Measurements from ENCODE around the gene FTCD. TPM values are rescaled to one million over a fixed set of nuclear protein-coding genes. Genes with fewer than 3 reads are reported as not detected.

The FTCD gene
- total RNA-seq, 2 experiments from 2014 or later = 0.06 to 1.1 TPM

DNA sequence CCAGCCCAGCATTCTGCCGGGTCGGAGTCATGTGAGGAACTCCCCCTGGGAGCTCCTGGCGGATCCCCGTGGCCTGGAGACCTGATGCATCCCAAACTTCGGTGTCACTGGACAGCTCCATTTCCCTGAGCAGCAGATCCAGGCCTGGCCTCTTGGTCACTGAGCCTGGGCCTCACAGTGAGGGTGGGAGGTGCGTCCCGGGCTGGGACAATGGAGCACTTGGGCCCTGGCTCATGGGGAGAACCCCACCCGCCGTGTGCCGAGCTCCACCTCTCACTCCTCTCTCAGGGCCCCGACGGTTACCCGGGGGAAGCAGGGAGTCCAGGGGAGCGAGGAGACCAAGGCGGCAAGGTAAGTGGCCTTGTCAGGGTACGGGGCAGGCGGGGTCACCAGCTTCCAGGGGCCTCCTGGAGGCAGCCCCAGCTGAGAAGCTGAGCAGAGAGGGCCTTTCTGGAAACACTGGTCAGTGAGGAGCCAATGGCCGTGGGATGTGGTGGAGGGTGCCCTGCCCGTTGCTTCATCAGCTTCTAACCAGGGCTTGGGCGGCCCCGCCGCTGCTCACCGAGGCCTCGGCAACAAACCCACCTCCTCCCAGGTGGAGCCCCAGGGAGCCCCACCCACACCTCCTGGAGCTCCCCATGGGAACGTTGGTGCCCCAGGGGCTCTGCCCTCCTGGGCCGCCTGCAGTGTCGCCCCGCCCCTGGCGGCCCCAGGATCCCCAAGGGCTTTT, 37.6 kb downstream of the FTCD start:
- POLR2A ChIA-PET = no interaction called here
- no TSS peak for BruUV-seq (replicated peaks)
- Histone ChIP-seq H3K36me3 (ENCODE audit: insufficient read depth, low read length) (no peaks in the 10 kb centered on the region), H3K4me3 (ENCODE audit: low read depth, low read length, poor library complexity, severe bottlenecking) (no peak overlapping the region), H3K4me2 (ENCODE audit: low read length) (no peak overlapping the region), H3K9me3 (ENCODE audit: low read length) (no peaks in the 10 kb centered on the region), H3K27ac (ENCODE audit: low read depth, low read length, poor library complexity, severe bottlenecking) (no peak overlapping the region), H3K79me2 (ENCODE audit: insufficient read depth, low read depth, low read length) (no peaks in the 10 kb centered on the region), H3K9me2 (ENCODE audit: insufficient read depth, low read length) (no peaks in the 10 kb centered on the region), H3K4me1 (ENCODE audit: insufficient read depth, low read length, poor library complexity, severe bottlenecking) (no peaks in the 10 kb centered on the region), H2AFZ (ENCODE audit: low read length) (no peak overlapping the region), H4K20me1 (ENCODE audit: insufficient read depth, low read length) (no peaks in the 10 kb centered on the region)
- CTCF ChIA-PET (ENCODE audit: unreplicated experiment) = no interaction called here
- no peak for DNase-seq (ENCODE audit: low spot score)
- intact Hi-C loops (cut with micrococcal nuclease; ENCODE audit: unreplicated experiment) = no loop called here
- TF ChIP-seq EZH2phosphoT487 (IDR thresholded peaks at IDR 0.05; ENCODE audit: borderline replicate concordance, low read depth, low read length) = no peak
- TF ChIP-seq, protein P1, sequence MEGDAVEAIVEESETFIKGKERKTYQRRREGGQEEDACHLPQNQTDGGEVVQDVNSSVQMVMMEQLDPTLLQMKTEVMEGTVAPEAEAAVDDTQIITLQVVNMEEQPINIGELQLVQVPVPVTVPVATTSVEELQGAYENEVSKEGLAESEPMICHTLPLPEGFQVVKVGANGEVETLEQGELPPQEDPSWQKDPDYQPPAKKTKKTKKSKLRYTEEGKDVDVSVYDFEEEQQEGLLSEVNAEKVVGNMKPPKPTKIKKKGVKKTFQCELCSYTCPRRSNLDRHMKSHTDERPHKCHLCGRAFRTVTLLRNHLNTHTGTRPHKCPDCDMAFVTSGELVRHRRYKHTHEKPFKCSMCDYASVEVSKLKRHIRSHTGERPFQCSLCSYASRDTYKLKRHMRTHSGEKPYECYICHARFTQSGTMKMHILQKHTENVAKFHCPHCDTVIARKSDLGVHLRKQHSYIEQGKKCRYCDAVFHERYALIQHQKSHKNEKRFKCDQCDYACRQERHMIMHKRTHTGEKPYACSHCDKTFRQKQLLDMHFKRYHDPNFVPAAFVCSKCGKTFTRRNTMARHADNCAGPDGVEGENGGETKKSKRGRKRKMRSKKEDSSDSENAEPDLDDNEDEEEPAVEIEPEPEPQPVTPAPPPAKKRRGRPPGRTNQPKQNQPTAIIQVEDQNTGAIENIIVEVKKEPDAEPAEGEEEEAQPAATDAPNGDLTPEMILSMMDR (conservative IDR thresholded peaks at IDR 0.05; ENCODE audit: low read length) = no peak

DNA sequence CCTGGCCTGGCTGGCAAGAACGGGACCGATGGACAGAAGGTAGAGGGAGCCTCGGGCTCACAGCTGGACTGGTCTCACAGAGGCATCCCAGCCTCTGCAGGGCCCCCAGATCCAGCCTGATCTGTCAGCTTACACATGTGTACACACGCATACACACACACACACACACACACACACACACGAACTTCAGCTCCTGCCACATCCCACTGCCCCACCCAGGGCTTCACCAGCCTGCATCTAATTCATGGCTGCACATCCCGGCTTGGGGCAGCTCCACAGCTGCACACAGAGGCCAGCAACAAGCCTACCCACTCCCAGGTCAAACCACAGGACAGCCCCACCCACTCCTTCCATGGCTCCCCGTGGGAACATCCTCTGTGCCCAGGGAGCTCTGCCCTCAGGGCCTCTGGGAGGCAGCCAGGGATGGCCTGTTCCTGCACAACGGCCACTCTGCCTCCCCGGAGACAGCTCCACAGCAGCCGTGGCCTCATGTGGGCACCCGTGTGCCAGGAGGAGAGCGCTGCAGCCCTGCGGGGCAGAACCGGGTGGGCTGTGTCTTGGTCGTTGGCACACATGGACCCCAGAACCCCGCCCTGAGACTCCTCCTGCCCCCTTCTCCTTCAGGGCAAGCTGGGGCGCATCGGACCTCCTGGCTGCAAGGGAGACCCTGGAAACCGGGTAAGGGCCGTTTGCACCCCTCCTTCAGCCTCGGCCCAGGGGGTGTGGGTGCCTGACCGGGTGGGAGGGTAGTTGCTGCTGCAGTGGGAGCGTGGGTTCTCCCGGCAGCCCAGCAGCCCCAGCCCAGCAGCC, 38.4 kb downstream of the FTCD start:
- DNase-seq (ENCODE audit: low spot score) = no peak
- BruUV-seq (replicated peaks) = no TSS peak
- Histone ChIP-seq H3K36me3 (ENCODE audit: insufficient read depth, low read length) (no peaks in the 10 kb centered on the region), H2AFZ (ENCODE audit: low read length) (no peak overlapping the region), H3K9me2 (ENCODE audit: insufficient read depth, low read length) (no peaks in the 10 kb centered on the region), H3K79me2 (ENCODE audit: insufficient read depth, low read depth, low read length) (no peaks in the 10 kb centered on the region), H3K4me2 (ENCODE audit: low read length) (no peak overlapping the region), H3K4me1 (ENCODE audit: insufficient read depth, low read length, poor library complexity, severe bottlenecking) (no peaks in the 10 kb centered on the region), H3K4me3 (ENCODE audit: low read depth, low read length, poor library complexity, severe bottlenecking) (no peak overlapping the region), H4K20me1 (ENCODE audit: insufficient read depth, low read length) (no peaks in the 10 kb centered on the region), H3K9me3 (ENCODE audit: low read length) (no peaks in the 10 kb centered on the region), H3K27ac (ENCODE audit: low read depth, low read length, poor library complexity, severe bottlenecking) (no peak overlapping the region)
- CTCF ChIA-PET (ENCODE audit: unreplicated experiment) = no interaction called here
- intact Hi-C loops (cut with micrococcal nuclease; ENCODE audit: unreplicated experiment) = no loop called here
- POLR2A ChIA-PET = no interaction called here
- TF ChIP-seq, protein P1 (conservative IDR thresholded peaks at IDR 0.05; ENCODE audit: low read length) = no peak
- no peak for TF ChIP-seq EZH2phosphoT487 (IDR thresholded peaks at IDR 0.05; ENCODE audit: borderline replicate concordance, low read depth, low read length)
